Activated T-helper 1 cell treated with Interleukin-2 at 50 U/mL for 16 hours (primary cell): ENCODE results near the gene ARSD.
"Not testable (repeated sequence)": the region's sequence is repeated elsewhere in the genome, so short reads cannot be mapped to it uniquely, and the experiment has no call there.

Source experiments
- DNase-seq: peaks from one replicate; pipeline ENCODE4 v3.0.0-alpha.2; 2020; ENCODE audit warnings: low read depth

ARSD gene

GRCh38 chrX:2933125-2933900 is 4.2 kb upstream of the ARSD start:
- DNase-seq, result no peak

- DNase-seq, result no peak
Measured at GRCh38 chrX:2931612-2932011, 2.5 kb upstream of the ARSD start.

GRCh38 chrX:2931155-2931554 is 2.0 kb upstream of the ARSD start:
- DNase-seq, result no peak

- DNase-seq, result no peak
Measured at GRCh38 chrX:2928191-2928582, 952 bp downstream of the ARSD start.

- DNase-seq, result no peak
Measured at GRCh38 chrX:2926664-2927275, 2.4 kb downstream of the ARSD start.

GRCh38 chrX:2926255-2926654 is 2.9 kb downstream of the ARSD start:
- DNase-seq, result not testable (repeated sequence)

- DNase-seq, result no peak
Measured at GRCh38 chrX:2924151-2924550, 5.0 kb downstream of the ARSD start.

- no peak for DNase-seq
Measured at GRCh38 chrX:2921750-2922149, 7.4 kb downstream of the ARSD start.

GRCh38 chrX:2921193-2921592 is 7.9 kb downstream of the ARSD start:
- no peak for DNase-seq

- DNase-seq, result no peak
Measured at GRCh38 chrX:2917767-2918166, 11.4 kb downstream of the ARSD start.

GRCh38 chrX:2913118-2913517 is 16.0 kb downstream of the ARSD start:
- DNase-seq, result no peak

GRCh38 chrX:2910109-2910508 is 19.0 kb downstream of the ARSD start:
- no peak for DNase-seq

GRCh38 chrX:2908125-2908685 is 20.9 kb downstream of the ARSD start:
- no peak for DNase-seq

GRCh38 chrX:2907295-2907694 is 21.8 kb downstream of the ARSD start:
- DNase-seq, result no peak

GRCh38 chrX:2903366-2903765 is 25.8 kb downstream of the ARSD start:
- no peak for DNase-seq

GRCh38 chrX:2902841-2903240 is 26.3 kb downstream of the ARSD start:
- no peak for DNase-seq

GRCh38 chrX:2901367-2902036 is 27.6 kb downstream of the ARSD start:
- DNase-seq, result no peak

- no peak for DNase-seq
Measured at GRCh38 chrX:2898846-2899512, 30.2 kb downstream of the ARSD start.

GRCh38 chrX:2897690-2898623 is 31.2 kb downstream of the ARSD start:
- not testable (repeated sequence) for DNase-seq

- no peak for DNase-seq
Measured at GRCh38 chrX:2897311-2897689, 31.8 kb downstream of the ARSD start.

GRCh38 chrX:2894885-2895292 is 34.2 kb downstream of the ARSD start:
- no peak for DNase-seq
